H1 (cell line): ENCODE data around the gene ABHD16A. TPM values are rescaled to one million over a fixed set of nuclear protein-coding genes. Genes with fewer than 3 reads are reported as not detected.

ENCODE experiments used
- CTCF ChIA-PET: fragments of 300-600 bp; sonication (Branson Sonifier 250); formaldehyde crosslinking; loops from one replicate; lab custom pipeline; 2021; ENCODE audit not compliant: partially characterized antibody; lab: Charles Lee
- POLR2A ChIA-PET: fragments of 300-600 bp; sonication (Branson Sonifier 250); formaldehyde crosslinking; loops from one replicate; lab custom pipeline; 2021; ENCODE audit warnings: inconsistent platforms; ENCODE audit not compliant: partially characterized antibody; lab: Charles Lee
- DNase-seq, 2 experiments: peaks; one replicate each; pipeline versions ENCODE4 v3.0.0 to v3.0.0-alpha.2; 2010 to 2022; ENCODE audit warnings: low spot score in 2 of 2, low read depth in 1 of 2, mixed read lengths in 1 of 2
- FAIRE-seq: peaks from 2 replicates; lab custom pipeline; 2011; peaks lifted over from hg19 to GRCh38; lab: Jason Lieb, UNC
- H2AFZ ChIP-seq: 2 replicates; pipeline ENCODE4 v1.8.1; 2012; ENCODE audit warnings: low read length, inconsistent platforms
- H2AK5ac ChIP-seq: 2 replicates; pipeline ENCODE4 v1.6.1; 2013; ENCODE audit warnings: low read depth, low read length
- H2BK120ac ChIP-seq: replicated peaks from 2 replicates; pipeline ENCODE3; 2013; ENCODE audit warnings: low read depth, low read length, inconsistent platforms
- H2BK12ac ChIP-seq: 2 replicates; pipeline ENCODE4 v1.6.1; 2013; ENCODE audit warnings: low read depth, low read length
- H2BK15ac ChIP-seq: 2 replicates; pipeline ENCODE4 v1.6.1; 2013; ENCODE audit warnings: low read length
- H2BK20ac ChIP-seq: 2 replicates; pipeline ENCODE4 v1.6.1; 2013; ENCODE audit warnings: low read length
- H2BK5ac ChIP-seq: 2 replicates; pipeline ENCODE4 v1.6.1; 2013; ENCODE audit warnings: low read depth, low read length
- H3K14ac ChIP-seq: 2 replicates; pipeline ENCODE4 v1.6.1; 2013; ENCODE audit warnings: inconsistent platforms; ENCODE audit not compliant: insufficient read length
- H3K18ac ChIP-seq: 2 replicates; pipeline ENCODE4 v1.6.1; 2013; ENCODE audit warnings: low read length; ENCODE audit errors: extremely low read depth
- H3K23ac ChIP-seq: 2 replicates; pipeline ENCODE4 v1.6.1; 2013; ENCODE audit warnings: inconsistent platforms; ENCODE audit not compliant: insufficient read length
- H3K23me2 ChIP-seq: 2 replicates; pipeline ENCODE4 v1.6.1; 2013; ENCODE audit warnings: low read depth, low read length
- H3K27ac ChIP-seq: 2 replicates; pipeline ENCODE4 v1.6.1; 2011; ENCODE audit warnings: low read depth, low read length, inconsistent platforms
- H3K27me3 ChIP-seq, 4 experiments: replicated peaks in 1 of 4; 1 replicate in 1 of 4; 2 replicates in 3 of 4; pipeline versions ENCODE4 v1.6.1 to v1.8.1; 2011 to 2013; ENCODE audit warnings: low read length in 3 of 4, mild to moderate bottlenecking in 3 of 4, inconsistent platforms in 2 of 4, mixed read lengths in 2 of 4, moderate library complexity in 1 of 4; ENCODE audit not compliant: control insufficient read depth in 3 of 4, insufficient read depth in 3 of 4; ENCODE audit errors: extremely low read depth in 1 of 4
- H3K36me3 ChIP-seq, 4 experiments: 2 replicates each; pipeline versions ENCODE4 v1.6.1 to v1.8.1; 2011 to 2013; ENCODE audit warnings: mild to moderate bottlenecking in 4 of 4, low read length in 3 of 4, moderate library complexity in 2 of 4, control low read depth in 1 of 4, inconsistent platforms in 1 of 4; ENCODE audit not compliant: insufficient read depth in 4 of 4, control insufficient read depth in 2 of 4
- H3K4ac ChIP-seq: replicated peaks from 2 replicates; pipeline ENCODE3; 2013; ENCODE audit warnings: low read length, low read depth, mixed read lengths, inconsistent platforms; ENCODE audit not compliant: insufficient read length
- H3K4me1 ChIP-seq, 4 experiments: replicated peaks in 1 of 4; 1 replicate in 1 of 4; 2 replicates in 3 of 4; pipeline versions ENCODE4 v1.6.1 to v1.8.1; 2011 to 2013; ENCODE audit warnings: low read length in 3 of 4, inconsistent platforms in 2 of 4, mixed read lengths in 1 of 4; ENCODE audit not compliant: insufficient read depth in 4 of 4, control insufficient read depth in 3 of 4
- H3K4me2 ChIP-seq, 2 experiments: 2 replicates each; pipeline versions ENCODE4 v1.6.1 to v1.8.1; 2011 to 2013; ENCODE audit warnings: low read depth in 2 of 2, low read length in 2 of 2, control low read depth in 1 of 2, inconsistent platforms in 1 of 2, mild to moderate bottlenecking in 1 of 2; ENCODE audit not compliant: insufficient read depth in 1 of 2
- H3K4me3 ChIP-seq, 4 experiments: fragments of 200-600, 300-600 bp in 1 of 4; sonication (generic), shearing (Covaris generic), sonication (Bioruptor Twin) in 1 of 4; 2 replicates each; pipeline versions ENCODE4 v1.5.1 to v1.8.1; 2011 to 2016; ENCODE audit warnings: low read length in 4 of 4, low read depth in 3 of 4, control low read depth in 2 of 4, inconsistent platforms in 2 of 4, mild to moderate bottlenecking in 2 of 4, mixed read lengths in 1 of 4, moderate library complexity in 1 of 4; ENCODE audit not compliant: insufficient read depth in 2 of 4; ENCODE audit errors: extremely low read depth in 1 of 4
- H3K56ac ChIP-seq: replicated peaks from 2 replicates; pipeline ENCODE3; 2013; ENCODE audit warnings: low read depth, mild to moderate bottlenecking, mixed read lengths, low read length, inconsistent platforms; ENCODE audit not compliant: insufficient read length
- H3K79me1 ChIP-seq: 2 replicates; pipeline ENCODE4 v1.6.1; 2013; ENCODE audit warnings: low read depth, low read length, control low read depth
- H3K79me2 ChIP-seq, 2 experiments: 2 replicates each; pipeline versions ENCODE4 v1.6.1 to v1.8.1; 2012 to 2013; ENCODE audit warnings: low read length in 2 of 2, mild to moderate bottlenecking in 2 of 2, inconsistent platforms in 1 of 2; ENCODE audit not compliant: insufficient read depth in 2 of 2, control insufficient read depth in 1 of 2
- H3K9ac ChIP-seq, 4 experiments: replicated peaks in 1 of 4; 1 replicate in 1 of 4; 2 replicates in 3 of 4; pipeline versions ENCODE4 v1.6.1 to v1.8.1; 2011 to 2013; ENCODE audit warnings: low read depth in 3 of 4, low read length in 3 of 4, control low read depth in 2 of 4, mild to moderate bottlenecking in 2 of 4, moderate library complexity in 2 of 4, inconsistent platforms in 1 of 4; ENCODE audit errors: extremely low read depth in 1 of 4
- H3K9me3 ChIP-seq, 2 experiments: 2 replicates each; pipeline versions ENCODE4 v1.6.1 to v1.8.1; 2012 to 2013; ENCODE audit warnings: mild to moderate bottlenecking in 2 of 2, moderate library complexity in 2 of 2, control low read depth in 1 of 2, inconsistent platforms in 1 of 2, low read depth in 1 of 2, low read length in 1 of 2, mixed read lengths in 1 of 2; ENCODE audit not compliant: insufficient read depth in 2 of 2
- H4K20me1 ChIP-seq, 2 experiments: replicated peaks in 1 of 2; 2 replicates each; pipeline versions ENCODE3 to v1.8.1; 2011 to 2013; ENCODE audit warnings: inconsistent platforms in 2 of 2, low read length in 2 of 2, mild to moderate bottlenecking in 1 of 2; ENCODE audit not compliant: insufficient read depth in 2 of 2, control insufficient read depth in 1 of 2
- H4K5ac ChIP-seq: 2 replicates; pipeline ENCODE4 v1.6.1; 2013; ENCODE audit warnings: low read length, low read depth, mixed read lengths, inconsistent platforms; ENCODE audit not compliant: insufficient read length
- H4K8ac ChIP-seq: 2 replicates; pipeline ENCODE4 v1.8.0; 2013; ENCODE audit warnings: mild to moderate bottlenecking, moderate library complexity, low read length, inconsistent platforms; ENCODE audit not compliant: insufficient read depth; ENCODE audit errors: extremely low read depth
- H4K91ac ChIP-seq: replicated peaks from 2 replicates; pipeline ENCODE3; 2013; ENCODE audit warnings: low read length, mixed read lengths, inconsistent platforms; ENCODE audit not compliant: insufficient read length
- CTBP2 ChIP-seq: IDR thresholded peaks from 2 replicates; pipeline ENCODE4 v1.7.0; 2011; ENCODE audit warnings: borderline replicate concordance, mild to moderate bottlenecking, moderate library complexity, mixed read lengths, low read length; ENCODE audit not compliant: insufficient read depth, insufficient read length
- HDAC2 ChIP-seq, 2 experiments: fragments of 300-600 bp in 1 of 2; sonication (generic) in 1 of 2; IDR thresholded peaks; 2 replicates each; pipeline ENCODE4 v1.6.1; 2011 to 2012; ENCODE audit warnings: low read depth in 2 of 2, low read length in 2 of 2, mild to moderate bottlenecking in 2 of 2, moderate library complexity in 2 of 2, borderline replicate concordance in 1 of 2, inconsistent platforms in 1 of 2
- WGBS, 2 experiments: shearing (Covaris generic) in 1 of 2; methylation state at CpG; one replicate each; pipeline versions ENCODE4 v1.1.6 to v1.1.7; 2013 to 2015; ENCODE audit warnings: low lambda C conversion rate in 2 of 2, mixed read lengths in 2 of 2, inconsistent platforms in 1 of 2, low coverage in 1 of 2, missing lambda C conversion rate in 1 of 2; ENCODE audit not compliant: insufficient replicate concordance in 2 of 2, insufficient coverage in 1 of 2, insufficient read length in 1 of 2; ENCODE audit errors: extremely low coverage in 1 of 2, missing lambda C conversion rate in 1 of 2; 5-methylcytosine and 5-hydroxymethylcytosine counted together
- polyA plus RNA-seq, 7 experiments: library from polyadenylated mRNA; depleted of rRNA in 3 of 7; stranded (reverse) in 5 of 7; unstranded in 2 of 7; fragments of >200 nt in 5 of 7; fragments of 200-250 nt in 2 of 7; gene quantifications; 1 replicate in 5 of 7; 2 replicates in 1 of 7; 4 replicates in 1 of 7; pipeline versions ENCODE4 v1.2.1 to v1.2.3, GENCODE V29; 2011 to 2013; ENCODE audit warnings: missing spikeins in 2 of 7, mixed read lengths in 2 of 7
- total RNA-seq: library from RNA; stranded (reverse); fragmentation: NEBNext Ultra II Directional; extraction: Animal tissue kit (Norgen Biotek cat#: 25700); gene quantifications from 2 replicates; pipeline ENCODE4 v1.2.1, GENCODE V29; 2021

The ABHD16A gene
- total and polyA plus RNA-seq, 2 of the 8 experiments (the other 6 are each of a cell fraction or from before 2014, with no cell fraction given) = 32.9 to 40.2 TPM

- no peak within 1 kb of the TSS for H3K23ac ChIP-seq
- H4K5ac ChIP-seq = no peak within 1 kb of the TSS
- no peak for FAIRE-seq
- H3K9me3 ChIP-seq = no peaks in the 10 kb centered on the region
- ChIA-PET POLR2A (interaction anchor here (0.6 to 7.2 kb wide), 8 partner anchors 9 to 180 kb away, joined by 3 to 73 read pairs (median 4); partner anchors contain the start of genes ABHD16A, CLIC1, DDX39B and GPANK1), CTCF (interaction anchor here (0.9 to 3.7 kb wide), 5 partner anchors 8 to 45 kb away, joined by 3 to 18 read pairs (median 4); no protein-coding TSS in a partner anchor)
- H3K4me1 ChIP-seq = peaks cover 0 to 16% (median 15%) of the 10 kb centered on the region in 4 experiments; a peak in 6 of 7 replicates
- H2AFZ ChIP-seq = no peak within 1 kb of the TSS
- no peak for TF ChIP-seq CTBP2
- no peak for TF ChIP-seq HDAC2 (IDR thresholded peaks at IDR 0.05; ENCODE audit: borderline replicate concordance in 1 of 2, low read depth in 2 of 2, low read length in 2 of 2)
- no peak within 1 kb of the TSS for H3K4ac ChIP-seq
- H2AK5ac ChIP-seq = no peak within 1 kb of the TSS
- H2BK15ac ChIP-seq = no peak within 1 kb of the TSS
- H4K8ac ChIP-seq = no peak within 1 kb of the TSS
- H3K79me1 ChIP-seq = no peaks in the 10 kb centered on the region
- DNase-seq = no peak
- no peak within 1 kb of the TSS for H3K14ac ChIP-seq
- H2BK20ac ChIP-seq = no peak within 1 kb of the TSS
- no peaks in the 10 kb centered on the region for H3K27me3 ChIP-seq
- peaks cover 0 to 3% (median 0%) of the 10 kb centered on the region in 4 experiments; a peak in 3 of 8 replicates for H3K36me3 ChIP-seq
- H4K20me1 ChIP-seq = no peaks in the 10 kb centered on the region
- H3K18ac ChIP-seq = no peak within 1 kb of the TSS
- H3K79me2 ChIP-seq = no peaks in the 10 kb centered on the region
- no peaks in the 10 kb centered on the region for H3K23me2 ChIP-seq
- no peak within 1 kb of the TSS for H3K56ac ChIP-seq
- H4K91ac ChIP-seq = no peak within 1 kb of the TSS
- H3K9ac ChIP-seq = no peak within 1 kb of the TSS
- H3K4me2 ChIP-seq = no peak within 1 kb of the TSS
- no peak within 1 kb of the TSS for H2BK12ac ChIP-seq
- 84% methylated on average over 4 of the region's 4 CpGs; no CpG with 5 or more reads in 1 of the 2 experiments for WGBS, 2 experiments
- H3K4me3 ChIP-seq = no peak within 1 kb of the TSS
- no peak within 1 kb of the TSS for H2BK5ac ChIP-seq
- H3K27ac ChIP-seq = no peak within 1 kb of the TSS
- H2BK120ac ChIP-seq = no peak within 1 kb of the TSS
Observed at GRCh38 chr6:31721351-31722020, 18.4 kb upstream of the ABHD16A start, which contains the start of gene LY6G6C. Gene LY6G6C, minus strand, starts transcription at chr6:31721746. Its CDS starts 67 bp downstream, at chr6:31721679.
